Mesothelial cell of epicardium (in vitro differentiated cells): ENCODE measurements around the gene COL16A1. TPM values are rescaled to one million over a fixed set of nuclear protein-coding genes. Genes with fewer than 3 reads are reported as not detected.

Experiments
- DNase-seq, 2 experiments: peaks; one replicate each; pipeline ENCODE4 v3.0.0; 2021; ENCODE audit warnings: low spot score in 2 of 2; ENCODE audit not compliant: unreplicated experiment in 2 of 2
- H3K27ac Mint-ChIP-seq: 2 replicates; pipeline ENCODE4 v1.8.0; 2021; ENCODE audit warnings: mixed read lengths
- H3K27me3 Mint-ChIP-seq: 2 replicates; pipeline ENCODE4 v1.8.0; 2021; ENCODE audit warnings: low read depth, mixed read lengths
- H3K36me3 Mint-ChIP-seq: 2 replicates; pipeline ENCODE4 v1.8.0; 2021; ENCODE audit warnings: mixed read lengths
- H3K4me1 Mint-ChIP-seq: 2 replicates; pipeline ENCODE4 v1.8.0; 2021; ENCODE audit warnings: mixed read lengths
- H3K4me3 Mint-ChIP-seq: 2 replicates; pipeline ENCODE4 v1.8.0; 2021; ENCODE audit warnings: mild to moderate bottlenecking, moderate library complexity, mixed read lengths
- H3K9me3 Mint-ChIP-seq: 2 replicates; pipeline ENCODE4 v1.8.0; 2021; ENCODE audit warnings: mixed read lengths
- total RNA-seq: library from RNA; stranded (reverse); gene quantifications from 3 replicates; pipeline ENCODE4 v1.2.1, GENCODE V29; 2021
- TF ChIP-seq, protein P1 (sequence below): fragments of 200-600 bp; sonication (generic); IDR thresholded peaks from one replicate; pipeline ENCODE4 v1.5.0; 2021; ENCODE audit warnings: antibody characterized with exemption; ENCODE audit not compliant: unreplicated experiment

COL16A1 gene
- total RNA-seq, 1 donor from 2014 or later = 389 TPM

DNA sequence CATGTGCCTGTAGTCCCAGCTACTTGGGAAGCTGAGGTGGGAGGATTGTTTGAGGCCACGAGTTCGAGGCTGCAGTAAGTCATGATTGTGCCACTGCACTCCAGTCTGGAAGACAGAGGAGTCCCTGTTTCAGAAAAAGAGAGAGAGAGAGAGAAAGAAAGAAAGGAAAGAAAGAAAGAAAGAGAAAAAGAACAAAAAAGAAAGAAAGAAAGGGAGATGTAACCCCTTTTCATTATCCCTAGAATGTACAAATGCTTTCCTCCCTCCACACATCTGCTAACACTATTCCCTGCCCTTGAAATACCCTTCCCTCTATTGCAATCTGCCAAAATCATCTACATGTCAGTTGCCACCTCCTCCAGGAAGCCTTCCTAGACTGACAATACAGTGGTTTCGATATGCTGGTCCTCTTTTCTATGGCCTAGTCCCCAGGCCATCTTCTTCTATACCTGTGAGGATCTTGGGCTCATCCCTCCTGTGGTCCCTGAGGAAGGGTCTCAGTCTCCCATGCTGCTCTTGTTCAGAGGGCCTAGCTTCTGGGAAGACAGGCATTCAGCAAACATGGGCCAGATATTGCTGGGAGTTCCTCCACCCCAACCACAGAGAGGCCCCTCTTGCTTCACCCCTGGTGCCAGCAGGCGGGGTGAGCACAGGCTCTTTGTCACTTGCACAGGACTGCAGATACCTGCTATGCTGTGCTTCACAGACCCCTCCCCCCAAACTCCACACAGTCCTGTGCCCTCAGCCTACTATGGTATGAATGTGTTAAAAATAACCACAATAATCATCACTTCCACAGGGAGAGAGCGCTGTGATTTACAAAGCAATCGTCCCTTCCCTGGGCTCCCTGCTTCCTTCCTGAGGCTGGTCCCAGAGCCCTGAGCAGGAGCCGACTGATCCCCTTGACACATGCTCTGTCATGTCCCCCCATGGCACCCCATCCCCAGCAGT, 46.2 kb upstream of the COL16A1 start:
- Mint-ChIP-seq H3K4me3 (no peak overlapping the region), H3K27me3 (no peaks in the 10 kb centered on the region), H3K36me3 (no peaks in the 10 kb centered on the region), H3K4me1 (peaks cover 49% of the 10 kb centered on the region), H3K27ac (no peak overlapping the region), H3K9me3 (no peaks in the 10 kb centered on the region)
- TF ChIP-seq, protein P1, sequence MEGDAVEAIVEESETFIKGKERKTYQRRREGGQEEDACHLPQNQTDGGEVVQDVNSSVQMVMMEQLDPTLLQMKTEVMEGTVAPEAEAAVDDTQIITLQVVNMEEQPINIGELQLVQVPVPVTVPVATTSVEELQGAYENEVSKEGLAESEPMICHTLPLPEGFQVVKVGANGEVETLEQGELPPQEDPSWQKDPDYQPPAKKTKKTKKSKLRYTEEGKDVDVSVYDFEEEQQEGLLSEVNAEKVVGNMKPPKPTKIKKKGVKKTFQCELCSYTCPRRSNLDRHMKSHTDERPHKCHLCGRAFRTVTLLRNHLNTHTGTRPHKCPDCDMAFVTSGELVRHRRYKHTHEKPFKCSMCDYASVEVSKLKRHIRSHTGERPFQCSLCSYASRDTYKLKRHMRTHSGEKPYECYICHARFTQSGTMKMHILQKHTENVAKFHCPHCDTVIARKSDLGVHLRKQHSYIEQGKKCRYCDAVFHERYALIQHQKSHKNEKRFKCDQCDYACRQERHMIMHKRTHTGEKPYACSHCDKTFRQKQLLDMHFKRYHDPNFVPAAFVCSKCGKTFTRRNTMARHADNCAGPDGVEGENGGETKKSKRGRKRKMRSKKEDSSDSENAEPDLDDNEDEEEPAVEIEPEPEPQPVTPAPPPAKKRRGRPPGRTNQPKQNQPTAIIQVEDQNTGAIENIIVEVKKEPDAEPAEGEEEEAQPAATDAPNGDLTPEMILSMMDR = no peak
- DNase-seq = no peak

DNA sequence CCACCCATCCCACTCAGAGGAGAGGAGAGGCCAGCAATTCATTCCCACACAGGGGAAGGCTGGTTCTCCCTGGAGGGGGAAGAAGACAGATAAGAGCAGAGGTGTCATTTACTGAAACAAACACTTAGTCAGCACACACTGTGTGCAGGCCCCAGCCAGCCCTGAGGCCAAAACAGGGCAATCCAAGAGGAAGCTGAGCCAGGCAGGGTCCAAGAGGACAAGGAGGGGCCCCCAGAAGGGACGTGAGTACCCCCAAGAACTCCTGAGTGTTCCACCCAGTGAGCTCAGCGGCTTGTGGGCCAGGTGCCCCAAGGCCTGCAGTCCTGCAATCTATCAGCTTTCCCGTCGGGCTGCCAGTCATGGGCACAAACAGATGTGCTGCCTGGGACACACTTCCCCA, 44.5 kb upstream of the COL16A1 start:
- TF ChIP-seq, protein P1 = no peak
- no peak overlapping the region for H3K27ac Mint-ChIP-seq
- no peak overlapping the region for H3K4me3 Mint-ChIP-seq
- DNase-seq = no peak
- H3K4me1 Mint-ChIP-seq = peaks cover 44% of the 10 kb centered on the region
- H3K27me3 Mint-ChIP-seq = no peaks in the 10 kb centered on the region
- H3K36me3 Mint-ChIP-seq = no peaks in the 10 kb centered on the region
- no peaks in the 10 kb centered on the region for H3K9me3 Mint-ChIP-seq

DNA sequence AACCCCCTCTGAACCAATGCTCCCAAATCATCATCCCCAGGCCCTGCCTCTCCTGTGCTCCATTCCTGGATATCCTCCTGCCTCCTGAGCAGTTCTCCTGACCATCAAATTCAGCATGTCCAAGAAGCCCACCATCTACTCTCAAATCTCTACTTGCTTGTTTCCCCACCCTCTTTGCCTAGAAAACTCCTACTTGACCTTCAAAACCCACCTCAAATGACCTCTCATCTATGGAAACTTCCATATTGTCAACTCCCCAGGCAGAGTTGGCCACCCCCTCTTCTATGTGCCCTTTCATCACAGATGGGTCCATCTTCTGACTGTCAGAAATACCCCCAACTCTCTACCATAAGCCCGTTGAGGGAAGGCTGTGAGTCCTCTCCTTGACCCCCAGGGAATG, 43.5 kb upstream of the COL16A1 start:
- Mint-ChIP-seq H3K4me1 (peaks cover 40% of the 10 kb centered on the region), H3K27ac (no peak overlapping the region), H3K27me3 (no peaks in the 10 kb centered on the region), H3K9me3 (no peaks in the 10 kb centered on the region), H3K36me3 (no peaks in the 10 kb centered on the region), H3K4me3 (no peak overlapping the region)
- TF ChIP-seq, protein P1 = no peak
- DNase-seq = no peak

DNA sequence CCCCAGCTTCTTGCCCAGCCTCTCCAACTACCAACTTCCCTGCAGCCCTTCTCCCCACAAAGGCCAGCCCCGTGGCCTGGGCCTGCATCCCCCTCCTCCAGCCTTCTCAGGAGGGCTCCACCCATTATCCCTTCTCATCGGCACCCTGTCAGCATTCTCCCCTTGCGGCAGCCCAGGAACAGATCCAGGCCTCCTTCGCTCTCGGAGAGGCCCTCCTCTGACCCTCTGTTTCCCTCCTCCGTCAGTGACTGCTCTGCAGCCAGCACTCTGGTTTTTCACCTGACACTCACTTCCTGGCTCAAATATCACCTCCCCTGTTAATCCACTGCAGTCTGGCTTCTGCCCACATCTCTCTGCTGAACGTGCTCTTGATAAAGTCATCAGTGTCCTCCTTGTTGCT, 42.9 kb upstream of the COL16A1 start:
- Mint-ChIP-seq H3K4me3 (no peak overlapping the region), H3K36me3 (no peaks in the 10 kb centered on the region), H3K4me1 (peaks cover 34% of the 10 kb centered on the region), H3K27me3 (no peaks in the 10 kb centered on the region), H3K27ac (peak overlapping the region; percentile 6), H3K9me3 (no peaks in the 10 kb centered on the region)
- DNase-seq = no peak
- TF ChIP-seq, protein P1 = no peak

- Mint-ChIP-seq H3K4me3 (no peak overlapping the region), H3K27ac (peak overlapping the region; percentile 6), H3K36me3 (no peaks in the 10 kb centered on the region), H3K9me3 (no peaks in the 10 kb centered on the region), H3K27me3 (no peaks in the 10 kb centered on the region), H3K4me1 (peaks cover 30% of the 10 kb centered on the region)
- DNase-seq = no peak
- TF ChIP-seq, protein P1 = no peak
These were observed 42.3 kb upstream of the COL16A1 start for GRCh38 chr1:31745946-31746670.
